Spleen (tissue), 11 donors: ENCODE results near the gene ENTPD2. TPM values are rescaled to one million over a fixed set of nuclear protein-coding genes. Genes with fewer than 3 reads are reported as not detected.

Experiments
- DNase-seq: peaks from one replicate; pipeline ENCODE4 v3.0.0-alpha.2; 2020
- H3K27ac ChIP-seq, 8 donors: fragments of 200-600 bp; sonication (generic) in 7 of 8; 1 replicate in 4 of 8; 2 replicates in 4 of 8; pipeline versions ENCODE4 v1.5.0 to v1.8.0; 2016 to 2021; ENCODE audit warnings: inconsistent platforms in 4 of 8, mild to moderate bottlenecking in 4 of 8, moderate library complexity in 1 of 8
- H3K27me3 ChIP-seq, 7 donors: fragments of 200-600 bp; sonication (generic) in 6 of 7; replicated peaks in 1 of 7; 1 replicate in 4 of 7; 2 replicates in 3 of 7; pipeline versions ENCODE4 v1.5.0 to v1.8.0; 2016 to 2021; ENCODE audit warnings: inconsistent platforms in 3 of 7, mild to moderate bottlenecking in 1 of 7
- H3K36me3 ChIP-seq, 6 donors: fragments of 200-600 bp; sonication (generic) in 5 of 6; 1 replicate in 4 of 6; 2 replicates in 2 of 6; pipeline versions ENCODE4 v1.5.0 to v1.8.0; 2016 to 2021; ENCODE audit warnings: inconsistent platforms in 2 of 6
- H3K4me1 ChIP-seq, 6 donors: fragments of 200-600 bp; sonication (generic) in 5 of 6; 1 replicate in 3 of 6; 2 replicates in 3 of 6; pipeline versions ENCODE4 v1.5.0 to v1.8.0; 2016 to 2021; ENCODE audit warnings: inconsistent platforms in 3 of 6
- H3K4me3 ChIP-seq, 8 donors: fragments of 200-600 bp; sonication (generic) in 7 of 8; 1 replicate in 4 of 8; 2 replicates in 4 of 8; pipeline versions ENCODE4 v1.5.0 to v1.8.0; 2016 to 2021; ENCODE audit warnings: inconsistent platforms in 4 of 8, mild to moderate bottlenecking in 4 of 8, moderate library complexity in 2 of 8
- H3K9me3 ChIP-seq, 8 donors: fragments of 200-600 bp; sonication (generic) in 7 of 8; 1 replicate in 4 of 8; 2 replicates in 4 of 8; pipeline versions ENCODE4 v1.5.0 to v1.8.0; 2016 to 2021; ENCODE audit warnings: inconsistent platforms in 4 of 8
- CTCF ChIP-seq, 11 experiments: fragments of 200-600 bp in 7 of 11; fragments of 450-650 bp in 4 of 11; sonication (generic) in 4 of 11; IDR thresholded peaks in 8 of 11; conservative IDR thresholded peaks in 3 of 11; 1 replicate in 7 of 11; 2 replicates in 4 of 11; pipeline versions ENCODE4 v1.4.0 to v1.8.0; 2016 to 2021; ENCODE audit warnings: antibody characterized with exemption in 11 of 11, inconsistent platforms in 4 of 11, mild to moderate bottlenecking in 1 of 11
- POLR2A ChIP-seq, 3 donors: fragments of 450-650 bp; IDR thresholded peaks; one replicate each; pipeline ENCODE4 v1.5.1; 2017; ENCODE audit warnings: antibody characterized with exemption in 3 of 3, mild to moderate bottlenecking in 1 of 3
- POLR2AphosphoS5 ChIP-seq, 3 donors: sonication (generic); formaldehyde crosslinking; IDR thresholded peaks; one replicate each; pipeline ENCODE4 v1.5.1; 2017; ENCODE audit warnings: antibody characterized with exemption in 3 of 3
- WGBS, 5 donors: extraction: QIAGEN DNeasy Blood & Tissue Kit in 3 of 5; methylation state at CpG; one replicate each; pipeline versions ENCODE4 v1.1.5 to v1.1.7; 2013 to 2018; 5-methylcytosine and 5-hydroxymethylcytosine counted together
- intact Hi-C: fragments of 100-400 bp; cut with DNase I; formaldehyde crosslinking; loops from one replicate; pipeline ENCODE4 v1.15.0; 2023; ENCODE audit warnings: low total_unique reads
- polyA plus RNA-seq, 3 donors: library from polyadenylated mRNA; stranded (reverse); fragments of 200-250 nt; gene quantifications; one replicate each; pipeline ENCODE4 v1.2.1, GENCODE V29; 2013
- total RNA-seq, 7 donors: library from RNA; depleted of rRNA in 3 of 7; stranded (reverse); fragments of >200 nt in 3 of 7; fragmentation: NEBNext Ultra II Directional in 4 of 7; extraction: Animal tissue kit (Norgen Biotek cat#: 25700) in 4 of 7; gene quantifications; one replicate each; pipeline versions ENCODE4 v1.1.0 to v1.2.1, GENCODE V29; 2016 to 2021
- donor health status: healthy with polysubstance abuse.
- donor health status: DM: no; HTN: no; CAD: no; lungs with moderate emphysema.
- donor health status: DM: no; HTN: no; CAD: no.
- donor health status: Bipolar disorder and iron deficiency.
- donor health status: healthy.
- donor health status: DM: no; HTN: no; CAD: no.
- donor health status: DM: yes; HTN: yes; CAD: no.

Gene ENTPD2
- total and polyA plus RNA-seq, 10 donors = 0.11 to 0.58 (median 0.36) TPM; not detected in 6

- Histone ChIP-seq H3K9me3 (no peaks in the 10 kb centered on the region), H3K4me3 (no peak overlapping the region), H3K4me1 (peaks cover 0 to 20% (median 4%) of the 10 kb centered on the region in 6 donors), H3K27ac (no peak overlapping the region), H3K36me3 (peaks cover 0 to 62% (median 35%) of the 10 kb centered on the region in 6 donors), H3K27me3 (no peaks in the 10 kb centered on the region)
- no peak for DNase-seq
- intact Hi-C loops = no loop called here
- 68 to 86% (median 80%) methylated on average over 7 to 22 of the region's 22 CpGs for WGBS, 5 donors
- no peak for TF ChIP-seq POLR2AphosphoS5 (IDR thresholded peaks at IDR 0.05)
- no peak for TF ChIP-seq POLR2A (IDR thresholded peaks at IDR 0.05)
- no peak for TF ChIP-seq CTCF (IDR thresholded peaks at IDR 0.05 in 8 of 11, conservative IDR thresholded peaks at IDR 0.05 in 3 of 11)
These were observed 45.5 kb downstream of the ENTPD2 start for GRCh38 chr9:137008312-137008711.

- intact Hi-C loops = no loop called here
- H3K4me3 ChIP-seq = no peak overlapping the region
- peaks cover 0 to 57% (median 32%) of the 10 kb centered on the region in 6 donors for H3K36me3 ChIP-seq
- H3K9me3 ChIP-seq = no peaks in the 10 kb centered on the region
- H3K27me3 ChIP-seq = no peaks in the 10 kb centered on the region
- WGBS, 5 donors = 84 to 94% (median 87%) methylated on average over 2 to 13 of the region's 13 CpGs
- DNase-seq = no peak
- no peak for TF ChIP-seq POLR2A (IDR thresholded peaks at IDR 0.05)
- TF ChIP-seq POLR2AphosphoS5 (IDR thresholded peaks at IDR 0.05) = no peak
- TF ChIP-seq CTCF (IDR thresholded peaks at IDR 0.05 in 8 of 11, conservative IDR thresholded peaks at IDR 0.05 in 3 of 11) = no peak
- H3K4me1 ChIP-seq = peaks cover 0 to 20% (median 4%) of the 10 kb centered on the region in 6 donors
- H3K27ac ChIP-seq = no peak overlapping the region
These were observed 46.0 kb downstream of the ENTPD2 start for GRCh38 chr9:137007816-137008270.

GRCh38 chr9:137007108-137007815 is 46.6 kb downstream of the ENTPD2 start:
- 82 to 92% (median 86%) methylated on average over 23 to 30 of the region's 30 CpGs for WGBS, 5 donors
- Histone ChIP-seq H3K9me3 (no peaks in the 10 kb centered on the region), H3K27me3 (no peaks in the 10 kb centered on the region), H3K4me1 (peaks cover 0 to 23% (median 4%) of the 10 kb centered on the region in 6 donors), H3K27ac (peak overlapping the region in 2 of 8 donors; percentile 42 to 53), H3K4me3 (no peak overlapping the region), H3K36me3 (peaks cover 0 to 51% (median 27%) of the 10 kb centered on the region in 6 donors)
- no peak for DNase-seq
- TF ChIP-seq POLR2A (IDR thresholded peaks at IDR 0.05) (no peak), POLR2AphosphoS5 (IDR thresholded peaks at IDR 0.05) (no peak), CTCF (IDR thresholded peaks at IDR 0.05 in 8 of 11, conservative IDR thresholded peaks at IDR 0.05 in 3 of 11) (no peak)
- intact Hi-C loops = no loop called here
